H1 (cell line): ENCODE results near the gene TCERG1. TPM values are rescaled to one million over a fixed set of nuclear protein-coding genes. Genes with fewer than 3 reads are reported as not detected.

Source experiments
- CHD7 ChIP-seq: fragments of 300-600 bp; sonication (generic); IDR thresholded peaks from 2 replicates; pipeline ENCODE4 v1.7.1; 2012; ENCODE audit warnings: low read length, moderate library complexity, mild to moderate bottlenecking, inconsistent platforms; ENCODE audit not compliant: insufficient replicate concordance
- HDAC6 ChIP-seq: IDR thresholded peaks from one replicate; pipeline ENCODE4 v1.7.1; 2012; ENCODE audit warnings: low read depth, mild to moderate bottlenecking, inconsistent platforms, low read length, moderate library complexity
- KDM5A ChIP-seq: fragments of 200-600 bp; IDR thresholded peaks from 2 replicates; pipeline ENCODE4 v1.7.1; 2012; ENCODE audit warnings: mild to moderate bottlenecking, low read length, inconsistent platforms, mixed read lengths
- RBBP5 ChIP-seq: IDR thresholded peaks from 2 replicates; pipeline ENCODE4 v1.7.1; 2012; ENCODE audit warnings: low read depth, mild to moderate bottlenecking, inconsistent platforms, low read length, moderate library complexity, borderline replicate concordance
- TEAD4 ChIP-seq: IDR thresholded peaks from 2 replicates; pipeline ENCODE4 v1.6.1; 2012; ENCODE audit warnings: low read depth, low read length, inconsistent platforms, mixed read lengths
- polyA plus RNA-seq, 7 experiments: library from polyadenylated mRNA; depleted of rRNA in 3 of 7; stranded (reverse) in 5 of 7; unstranded in 2 of 7; fragments of >200 nt in 5 of 7; fragments of 200-250 nt in 2 of 7; gene quantifications; 1 replicate in 5 of 7; 2 replicates in 1 of 7; 4 replicates in 1 of 7; pipeline versions ENCODE4 v1.2.1 to v1.2.3, GENCODE V29; 2011 to 2013; ENCODE audit warnings: missing spikeins in 2 of 7, mixed read lengths in 2 of 7
- total RNA-seq: library from RNA; stranded (reverse); fragmentation: NEBNext Ultra II Directional; extraction: Animal tissue kit (Norgen Biotek cat#: 25700); gene quantifications from 2 replicates; pipeline ENCODE4 v1.2.1, GENCODE V29; 2021

Gene TCERG1
- total and polyA plus RNA-seq, 2 of the 8 experiments (the other 6 are each of a cell fraction or from before 2014, with no cell fraction given): 105 to 122 TPM

GRCh38 chr5:146540414-146540813 lies 93.3 kb downstream of the TCERG1 start (continued):
- TF ChIP-seq CHD7: no peak
- TF ChIP-seq TEAD4: no peak
- no peak for TF ChIP-seq KDM5A
- no peak for TF ChIP-seq RBBP5
- no peak for TF ChIP-seq HDAC6
